Measurements from ENCODE around the gene ZBTB26.
A peak's percentile ranks its signal among the peaks of the same experiment; 100 is the strongest.

DNA sequence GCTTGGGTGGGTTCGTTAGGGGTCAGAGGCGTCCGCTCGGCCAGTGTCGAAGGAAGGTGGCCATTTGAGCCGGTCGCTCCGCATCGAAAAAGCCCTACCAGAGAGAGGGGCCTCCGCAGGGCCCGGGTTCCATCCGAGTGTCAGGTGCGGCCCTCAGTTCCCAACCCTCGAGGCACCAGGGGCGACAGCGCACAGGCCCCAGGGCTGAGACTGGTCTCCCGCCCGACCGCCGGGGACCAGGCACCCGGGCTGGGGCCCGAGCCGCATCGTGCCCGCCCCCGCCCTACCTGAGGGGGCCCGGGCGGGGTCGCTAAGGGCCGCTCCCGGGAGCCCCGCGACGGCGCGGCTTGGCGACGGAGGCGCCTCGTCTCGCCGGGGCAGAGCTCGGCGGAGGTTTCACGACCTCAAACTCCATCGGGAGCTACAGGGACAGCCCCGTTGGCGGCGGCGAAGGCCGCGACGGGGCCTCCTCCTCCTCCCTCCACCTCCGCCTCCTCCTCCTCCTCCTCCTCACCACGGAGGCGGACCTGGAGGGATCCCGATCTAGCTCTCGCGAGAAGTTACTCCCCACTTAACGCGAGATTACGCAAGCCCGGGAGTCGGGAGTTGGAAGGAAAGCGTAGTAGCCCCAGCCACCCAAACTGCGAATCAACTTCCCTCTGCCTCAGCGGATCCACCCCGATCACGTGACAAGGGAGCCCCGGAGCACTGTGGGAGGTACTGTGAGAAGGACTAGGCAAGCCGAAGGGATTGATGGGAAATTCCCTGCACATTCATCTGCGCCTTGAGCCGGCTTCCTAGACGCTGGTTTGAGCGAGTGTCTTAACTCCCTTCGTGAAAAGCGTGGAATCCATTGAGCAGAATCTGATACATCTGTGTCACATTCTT is 26.2 kb downstream of the ZBTB26 start, which contains the start of gene RC3H2:
- TF ChIP-seq MYC (IDR thresholded peaks at IDR 0.05; ENCODE audit: low read depth, low read length) (peak; percentile 37; the same call in 1 of the 2 replicates), POLR2A (IDR thresholded peaks at IDR 0.05; ENCODE audit: extremely low read depth, insufficient read length) (peak; percentile 92)
- TF ChIP-seq, protein P1, sequence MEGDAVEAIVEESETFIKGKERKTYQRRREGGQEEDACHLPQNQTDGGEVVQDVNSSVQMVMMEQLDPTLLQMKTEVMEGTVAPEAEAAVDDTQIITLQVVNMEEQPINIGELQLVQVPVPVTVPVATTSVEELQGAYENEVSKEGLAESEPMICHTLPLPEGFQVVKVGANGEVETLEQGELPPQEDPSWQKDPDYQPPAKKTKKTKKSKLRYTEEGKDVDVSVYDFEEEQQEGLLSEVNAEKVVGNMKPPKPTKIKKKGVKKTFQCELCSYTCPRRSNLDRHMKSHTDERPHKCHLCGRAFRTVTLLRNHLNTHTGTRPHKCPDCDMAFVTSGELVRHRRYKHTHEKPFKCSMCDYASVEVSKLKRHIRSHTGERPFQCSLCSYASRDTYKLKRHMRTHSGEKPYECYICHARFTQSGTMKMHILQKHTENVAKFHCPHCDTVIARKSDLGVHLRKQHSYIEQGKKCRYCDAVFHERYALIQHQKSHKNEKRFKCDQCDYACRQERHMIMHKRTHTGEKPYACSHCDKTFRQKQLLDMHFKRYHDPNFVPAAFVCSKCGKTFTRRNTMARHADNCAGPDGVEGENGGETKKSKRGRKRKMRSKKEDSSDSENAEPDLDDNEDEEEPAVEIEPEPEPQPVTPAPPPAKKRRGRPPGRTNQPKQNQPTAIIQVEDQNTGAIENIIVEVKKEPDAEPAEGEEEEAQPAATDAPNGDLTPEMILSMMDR (IDR thresholded peaks at IDR 0.05; ENCODE audit: low read depth, low read length) = no peak
- TF ChIP-seq, protein P2, sequence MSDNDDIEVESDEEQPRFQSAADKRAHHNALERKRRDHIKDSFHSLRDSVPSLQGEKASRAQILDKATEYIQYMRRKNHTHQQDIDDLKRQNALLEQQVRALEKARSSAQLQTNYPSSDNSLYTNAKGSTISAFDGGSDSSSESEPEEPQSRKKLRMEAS (IDR thresholded peaks at IDR 0.05; ENCODE audit: low read depth, low read length) = peak; percentile 88

All from NB4 (cell line).